ENCODE data around the gene FBRSL1.

DNA sequence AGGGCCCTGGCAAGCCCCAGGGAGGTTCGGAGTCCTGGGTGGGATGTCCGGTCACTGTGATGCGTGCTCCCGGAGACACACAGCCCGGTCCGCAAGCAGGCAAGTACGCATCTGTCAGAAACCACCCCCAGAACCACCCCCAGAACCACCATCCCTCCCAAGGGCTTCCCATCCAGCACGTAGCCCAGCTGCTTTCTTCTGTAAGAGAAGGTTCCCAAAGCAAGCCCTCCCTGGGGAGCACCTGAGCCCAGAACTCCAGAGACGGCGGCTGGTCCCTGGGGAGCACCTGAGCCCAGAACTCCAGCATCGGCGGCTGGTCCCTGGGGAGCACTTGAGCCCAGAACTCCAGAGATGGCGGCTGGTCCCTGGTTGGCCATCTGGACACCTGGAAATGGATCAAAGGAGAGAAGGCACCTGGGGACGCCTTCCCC is 2.6 kb upstream of the FBRSL1 start:
- TF ChIP-seq, protein P1, sequence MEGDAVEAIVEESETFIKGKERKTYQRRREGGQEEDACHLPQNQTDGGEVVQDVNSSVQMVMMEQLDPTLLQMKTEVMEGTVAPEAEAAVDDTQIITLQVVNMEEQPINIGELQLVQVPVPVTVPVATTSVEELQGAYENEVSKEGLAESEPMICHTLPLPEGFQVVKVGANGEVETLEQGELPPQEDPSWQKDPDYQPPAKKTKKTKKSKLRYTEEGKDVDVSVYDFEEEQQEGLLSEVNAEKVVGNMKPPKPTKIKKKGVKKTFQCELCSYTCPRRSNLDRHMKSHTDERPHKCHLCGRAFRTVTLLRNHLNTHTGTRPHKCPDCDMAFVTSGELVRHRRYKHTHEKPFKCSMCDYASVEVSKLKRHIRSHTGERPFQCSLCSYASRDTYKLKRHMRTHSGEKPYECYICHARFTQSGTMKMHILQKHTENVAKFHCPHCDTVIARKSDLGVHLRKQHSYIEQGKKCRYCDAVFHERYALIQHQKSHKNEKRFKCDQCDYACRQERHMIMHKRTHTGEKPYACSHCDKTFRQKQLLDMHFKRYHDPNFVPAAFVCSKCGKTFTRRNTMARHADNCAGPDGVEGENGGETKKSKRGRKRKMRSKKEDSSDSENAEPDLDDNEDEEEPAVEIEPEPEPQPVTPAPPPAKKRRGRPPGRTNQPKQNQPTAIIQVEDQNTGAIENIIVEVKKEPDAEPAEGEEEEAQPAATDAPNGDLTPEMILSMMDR (conservative IDR thresholded peaks at IDR 0.05 in 1 of 2, IDR thresholded peaks at IDR 0.05 in 1 of 2; ENCODE audit: extremely low read depth in 1 of 2, insufficient read depth in 1 of 2, low read depth in 1 of 2, low read length in 2 of 2), result no peak
- TF ChIP-seq EZH2 (IDR thresholded peaks at IDR 0.05; ENCODE audit: borderline replicate concordance, low read length), result no peak

All from mammary epithelial cell (primary cell).